HL-60/S4 treated with phorbol 12-myristate 13-acetate at 8.2 ng/mL for 4 days and 3 days (cell line): ENCODE measurements around the gene SCP2.

Experiments
- in situ Hi-C: fragments of 300-500 bp; cut with MboI; formaldehyde crosslinking; loops from 2 replicates; pipeline ENCODE4 v1.15.0; 2022; ENCODE audit warnings: low sequenced_read_pairs

Gene SCP2

GRCh38 chr1:52927212-52928014 lies at the start of gene SCP2:
SCP2 (plus strand) TSS chr1:52927276; CDS start chr1:52927397, 121 bp downstream.
- in situ Hi-C loops, result no loop called here

GRCh38 chr1:52877554-52877953 lies 49.5 kb upstream of the SCP2 start:
- in situ Hi-C loops, result no loop called here

- in situ Hi-C loops, result no loop called here
These were observed 46.9 kb upstream of the SCP2 start for GRCh38 chr1:52880206-52880605.

GRCh38 chr1:52887483-52887882 lies 39.6 kb upstream of the SCP2 start:
- in situ Hi-C loops, result no loop called here

GRCh38 chr1:52892424-52893215 lies 34.5 kb upstream of the SCP2 start:
- in situ Hi-C loops, result no loop called here

GRCh38 chr1:52899445-52899894 lies 27.6 kb upstream of the SCP2 start:
- in situ Hi-C loops, result no loop called here

GRCh38 chr1:52900402-52900801 lies 26.7 kb upstream of the SCP2 start:
- in situ Hi-C loops, result loop anchor here (25.0 kb wide), 1 partner anchor 287 kb away; the partner anchor contains the start of gene CPT2

GRCh38 chr1:52901384-52901783 lies 25.7 kb upstream of the SCP2 start:
- in situ Hi-C loops, result loop anchor here (25.0 kb wide), 1 partner anchor 286 kb away; the partner anchor contains the start of gene CPT2

GRCh38 chr1:52904208-52904926 lies 22.7 kb upstream of the SCP2 start:
- in situ Hi-C loops, result loop anchor here (25.0 kb wide), 1 partner anchor 283 kb away; the partner anchor contains the start of gene CPT2

- in situ Hi-C loops, result loop anchor here (25.0 kb wide), 1 partner anchor 282 kb away; the partner anchor contains the start of gene CPT2
These were observed 22.0 kb upstream of the SCP2 start for GRCh38 chr1:52904927-52905698.

- in situ Hi-C loops, result loop anchor here (25.0 kb wide), 1 partner anchor 281 kb away; the partner anchor contains the start of gene CPT2
These were observed 20.9 kb upstream of the SCP2 start for GRCh38 chr1:52906135-52906603.

- in situ Hi-C loops, result loop anchor here (25.0 kb wide), 1 partner anchor 280 kb away; the partner anchor contains the start of gene CPT2
These were observed 19.8 kb upstream of the SCP2 start for GRCh38 chr1:52907068-52907811.

GRCh38 chr1:52907812-52908153 lies 19.3 kb upstream of the SCP2 start:
- in situ Hi-C loops, result loop anchor here (25.0 kb wide), 1 partner anchor 280 kb away; the partner anchor contains the start of gene CPT2

GRCh38 chr1:52911541-52911940 lies 15.5 kb upstream of the SCP2 start:
- in situ Hi-C loops, result loop anchor here (25.0 kb wide), 1 partner anchor 276 kb away; the partner anchor contains the start of gene CPT2

- in situ Hi-C loops, result loop anchor here (25.0 kb wide), 1 partner anchor 274 kb away; the partner anchor contains the start of gene CPT2
These were observed 14.1 kb upstream of the SCP2 start for GRCh38 chr1:52913014-52913413.

- in situ Hi-C loops, result loop anchor here (25.0 kb wide), 1 partner anchor 274 kb away; the partner anchor contains the start of gene CPT2
These were observed 13.5 kb upstream of the SCP2 start for GRCh38 chr1:52913537-52913936.

- in situ Hi-C loops, result loop anchor here (25.0 kb wide), 1 partner anchor 273 kb away; the partner anchor contains the start of gene CPT2
These were observed 12.6 kb upstream of the SCP2 start for GRCh38 chr1:52914463-52914862.

GRCh38 chr1:52915211-52915854 lies 11.7 kb upstream of the SCP2 start:
- in situ Hi-C loops, result loop anchor here (25.0 kb wide), 1 partner anchor 272 kb away; the partner anchor contains the start of gene CPT2
